GM21423 (cell line): Measurements from ENCODE around the gene POLD1.
"Not testable (repeated sequence)": the region's sequence is repeated elsewhere in the genome, so short reads cannot be mapped to it uniquely, and the experiment has no call there.

ENCODE experiments used
- ATAC-seq: cut with Tn5 transposase; IDR thresholded peaks from one replicate; pipeline ENCODE4 v1.9.1; 2021; ENCODE audit warnings: mild to moderate bottlenecking, moderate library complexity; ENCODE audit not compliant: unreplicated experiment

Gene POLD1

GRCh38 chr19:50383852-50384684, at the start of gene POLD1:
POLD1 (plus strand) TSS chr19:50384347; CDS start chr19:50398852, 14,505 bp downstream.
- ATAC-seq: peak; percentile 84

- no peak for ATAC-seq
Measured at GRCh38 chr19:50334741-50335421, 49.3 kb upstream of the POLD1 start.

GRCh38 chr19:50337031-50337430, 47.1 kb upstream of the POLD1 start:
- ATAC-seq: not testable (repeated sequence)

GRCh38 chr19:50340331-50340730, 43.8 kb upstream of the POLD1 start:
- no peak for ATAC-seq

- peak; percentile 61 for ATAC-seq
Measured at GRCh38 chr19:50341091-50341564, 43.0 kb upstream of the POLD1 start.

GRCh38 chr19:50344661-50345318, 39.4 kb upstream of the POLD1 start:
- peak; percentile 52 for ATAC-seq

GRCh38 chr19:50347089-50347581, 37.0 kb upstream of the POLD1 start:
- peak; percentile 46 for ATAC-seq

GRCh38 chr19:50349277-50350057, 34.7 kb upstream of the POLD1 start:
- no peak for ATAC-seq

GRCh38 chr19:50352242-50352641, 31.9 kb upstream of the POLD1 start:
- ATAC-seq: no peak

- ATAC-seq: not testable (repeated sequence)
Measured at GRCh38 chr19:50353487-50353880, 30.7 kb upstream of the POLD1 start.

- ATAC-seq: no peak
Measured at GRCh38 chr19:50356691-50357177, 27.4 kb upstream of the POLD1 start.

GRCh38 chr19:50357178-50358100, 26.7 kb upstream of the POLD1 start:
- ATAC-seq: no peak

GRCh38 chr19:50358483-50359327, 25.4 kb upstream of the POLD1 start:
- ATAC-seq: no peak

- no peak for ATAC-seq
Measured at GRCh38 chr19:50359328-50359818, 24.8 kb upstream of the POLD1 start.

GRCh38 chr19:50361290-50362029, 22.7 kb upstream of the POLD1 start:
- ATAC-seq: no peak

- no peak for ATAC-seq
Measured at GRCh38 chr19:50362030-50362412, 22.1 kb upstream of the POLD1 start.

- no peak for ATAC-seq
Measured at GRCh38 chr19:50362656-50363424, 21.3 kb upstream of the POLD1 start.
